Nephron progenitor cell (in vitro differentiated cells): ENCODE results near the gene ICAM1.
A peak's percentile ranks its signal among the peaks of the same experiment; 100 is the strongest.

ENCODE experiments used
- DNase-seq: peaks from one replicate; pipeline ENCODE4 v3.0.0; 2021
- H3K27ac Mint-ChIP-seq: 2 replicates; pipeline ENCODE4 v1.8.0; 2021; ENCODE audit warnings: mild to moderate bottlenecking, moderate library complexity, mixed read lengths
- H3K27me3 Mint-ChIP-seq: 2 replicates; pipeline ENCODE4 v1.8.0; 2021; ENCODE audit warnings: mild to moderate bottlenecking, low read depth, mixed read lengths; ENCODE audit not compliant: poor library complexity
- H3K36me3 Mint-ChIP-seq: 2 replicates; pipeline ENCODE4 v1.8.0; 2021; ENCODE audit warnings: low read depth, mixed read lengths
- H3K4me1 Mint-ChIP-seq: 2 replicates; pipeline ENCODE4 v1.8.0; 2021; ENCODE audit warnings: mixed read lengths
- H3K4me3 Mint-ChIP-seq: 2 replicates; pipeline ENCODE4 v1.8.0; 2021; ENCODE audit warnings: mild to moderate bottlenecking, moderate library complexity, mixed read lengths
- H3K9me3 Mint-ChIP-seq: 2 replicates; pipeline ENCODE4 v1.8.0; 2021; ENCODE audit warnings: mild to moderate bottlenecking, moderate library complexity, mixed read lengths
- TF ChIP-seq, protein P1 (sequence below): fragments of 200-600 bp; sonication (generic); IDR thresholded peaks from 2 replicates; pipeline ENCODE4 v1.5.0; 2021; ENCODE audit warnings: antibody characterized with exemption

The ICAM1 gene

GRCh38 chr19:10290357-10290875 is 19.5 kb downstream of the ICAM1 start:
- peaks cover 31% of the 10 kb centered on the region for H3K4me1 Mint-ChIP-seq

GRCh38 chr19:10290876-10291553 is 20.1 kb downstream of the ICAM1 start:
- Mint-ChIP-seq H3K27me3 (peaks cover 100% of the 10 kb centered on the region), H3K4me1 (peaks cover 33% of the 10 kb centered on the region), H3K36me3 (no peaks in the 10 kb centered on the region), H3K4me3 (peak overlapping the region; percentile 69), H3K27ac (no peak overlapping the region), H3K9me3 (no peaks in the 10 kb centered on the region)
- DNase-seq: peak; percentile 54
- TF ChIP-seq, protein P1, sequence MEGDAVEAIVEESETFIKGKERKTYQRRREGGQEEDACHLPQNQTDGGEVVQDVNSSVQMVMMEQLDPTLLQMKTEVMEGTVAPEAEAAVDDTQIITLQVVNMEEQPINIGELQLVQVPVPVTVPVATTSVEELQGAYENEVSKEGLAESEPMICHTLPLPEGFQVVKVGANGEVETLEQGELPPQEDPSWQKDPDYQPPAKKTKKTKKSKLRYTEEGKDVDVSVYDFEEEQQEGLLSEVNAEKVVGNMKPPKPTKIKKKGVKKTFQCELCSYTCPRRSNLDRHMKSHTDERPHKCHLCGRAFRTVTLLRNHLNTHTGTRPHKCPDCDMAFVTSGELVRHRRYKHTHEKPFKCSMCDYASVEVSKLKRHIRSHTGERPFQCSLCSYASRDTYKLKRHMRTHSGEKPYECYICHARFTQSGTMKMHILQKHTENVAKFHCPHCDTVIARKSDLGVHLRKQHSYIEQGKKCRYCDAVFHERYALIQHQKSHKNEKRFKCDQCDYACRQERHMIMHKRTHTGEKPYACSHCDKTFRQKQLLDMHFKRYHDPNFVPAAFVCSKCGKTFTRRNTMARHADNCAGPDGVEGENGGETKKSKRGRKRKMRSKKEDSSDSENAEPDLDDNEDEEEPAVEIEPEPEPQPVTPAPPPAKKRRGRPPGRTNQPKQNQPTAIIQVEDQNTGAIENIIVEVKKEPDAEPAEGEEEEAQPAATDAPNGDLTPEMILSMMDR: no peak

More at GRCh38 chr19:10290357-10290875, 19.5 kb downstream of the ICAM1 start:
- TF ChIP-seq, protein P1: no peak
- Mint-ChIP-seq H3K4me3 (peak overlapping the region; percentile 69), H3K36me3 (no peaks in the 10 kb centered on the region), H3K27ac (no peak overlapping the region), H3K9me3 (no peaks in the 10 kb centered on the region), H3K27me3 (peaks cover 100% of the 10 kb centered on the region)
- peak; percentile 36 for DNase-seq

- peak overlapping the region; percentile 69 for H3K4me3 Mint-ChIP-seq
- no peaks in the 10 kb centered on the region for H3K36me3 Mint-ChIP-seq
- TF ChIP-seq, protein P1: no peak
- H3K4me1 Mint-ChIP-seq: peaks cover 26% of the 10 kb centered on the region
- H3K9me3 Mint-ChIP-seq: no peaks in the 10 kb centered on the region
- DNase-seq: no peak
- no peak overlapping the region for H3K27ac Mint-ChIP-seq
- H3K27me3 Mint-ChIP-seq: peaks cover 100% of the 10 kb centered on the region
Observed at GRCh38 chr19:10291554-10292205, 20.8 kb downstream of the ICAM1 start.

- H3K4me3 Mint-ChIP-seq: peak overlapping the region; percentile 65
- H3K36me3 Mint-ChIP-seq: no peaks in the 10 kb centered on the region
- H3K27me3 Mint-ChIP-seq: peaks cover 100% of the 10 kb centered on the region
- peaks cover 26% of the 10 kb centered on the region for H3K4me1 Mint-ChIP-seq
- peak; percentile 92 for DNase-seq
- no peaks in the 10 kb centered on the region for H3K9me3 Mint-ChIP-seq
- no peak overlapping the region for H3K27ac Mint-ChIP-seq
- TF ChIP-seq, protein P1: no peak
Observed at GRCh38 chr19:10292206-10292788, 21.4 kb downstream of the ICAM1 start.

DNA sequence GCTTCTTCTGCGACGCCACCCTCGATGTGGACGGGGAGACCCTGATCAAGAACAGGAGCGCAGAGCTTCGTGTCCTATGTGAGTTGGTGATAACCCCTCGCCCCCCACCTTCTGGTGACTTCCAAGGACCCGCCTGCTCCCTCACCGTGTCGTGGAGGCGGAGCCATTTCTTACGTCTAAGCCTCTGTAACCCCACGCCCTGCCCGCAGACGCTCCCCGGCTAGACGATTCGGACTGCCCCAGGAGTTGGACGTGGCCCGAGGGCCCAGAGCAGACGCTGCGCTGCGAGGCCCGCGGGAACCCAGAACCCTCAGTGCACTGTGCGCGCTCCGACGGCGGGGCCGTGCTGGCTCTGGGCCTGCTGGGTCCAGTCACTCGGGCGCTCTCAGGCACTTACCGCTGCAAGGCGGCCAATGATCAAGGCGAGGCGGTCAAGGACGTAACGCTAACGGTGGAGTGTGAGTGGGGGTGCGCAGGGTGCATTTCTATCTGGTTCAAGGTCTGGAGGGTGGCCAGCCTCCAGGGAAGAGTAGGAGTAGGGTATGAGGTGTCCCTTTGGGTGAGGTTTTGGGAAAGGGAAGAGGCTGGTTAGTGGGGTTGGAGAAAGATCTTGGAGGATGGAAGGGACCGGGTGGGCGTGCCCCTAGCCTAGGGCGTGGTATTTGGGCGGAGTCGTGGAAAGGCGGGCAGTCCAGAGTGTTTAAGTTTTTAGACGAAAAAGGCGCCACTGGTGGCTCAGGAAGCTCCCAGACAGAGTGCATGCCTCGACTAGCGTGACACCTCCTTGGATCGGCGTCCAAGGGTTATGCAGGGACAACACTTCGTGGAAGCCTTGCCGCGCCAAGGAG is 22.1 kb downstream of the ICAM1 start:
- no peaks in the 10 kb centered on the region for H3K36me3 Mint-ChIP-seq
- H3K4me1 Mint-ChIP-seq: peaks cover 26% of the 10 kb centered on the region
- TF ChIP-seq, protein P1: no peak
- DNase-seq: peak; percentile 29
- no peaks in the 10 kb centered on the region for H3K9me3 Mint-ChIP-seq
- peaks cover 100% of the 10 kb centered on the region for H3K27me3 Mint-ChIP-seq
- H3K27ac Mint-ChIP-seq: no peak overlapping the region
- peak overlapping the region; percentile 65 for H3K4me3 Mint-ChIP-seq
